ENCODE measurements around the gene ADAMTSL4.

Gene ADAMTSL4

GRCh38 chr1:150537732-150538684, 11.2 kb upstream of the ADAMTSL4 start:
- no peak for ATAC-seq (replicated peaks; ENCODE audit: extremely low read depth, poor library complexity, severe bottlenecking)
- peaks cover 25% of the 10 kb centered on the region for H3K27me3 Mint-ChIP-seq
- H3K27ac Mint-ChIP-seq (ENCODE audit: low read depth): no peak overlapping the region
- H3K36me3 Mint-ChIP-seq (ENCODE audit: insufficient read depth): peaks cover 3% of the 10 kb centered on the region
- H3K4me3 Mint-ChIP-seq: no peak overlapping the region
- no peaks in the 10 kb centered on the region for H3K9me3 Mint-ChIP-seq
- no peaks in the 10 kb centered on the region for H3K4me1 Mint-ChIP-seq
- DNase-seq (ENCODE audit: low spot score in 2 of 2): no peak

GRCh38 chr1:150543500-150544143, 5.6 kb upstream of the ADAMTSL4 start:
- DNase-seq (ENCODE audit: low spot score in 2 of 2): no peak
- H3K36me3 Mint-ChIP-seq (ENCODE audit: insufficient read depth): peaks cover 3% of the 10 kb centered on the region
- no peaks in the 10 kb centered on the region for H3K4me1 Mint-ChIP-seq
- H3K27ac Mint-ChIP-seq (ENCODE audit: low read depth): no peak overlapping the region
- no peak for ATAC-seq (replicated peaks; ENCODE audit: extremely low read depth, poor library complexity, severe bottlenecking)
- no peak overlapping the region for H3K4me3 Mint-ChIP-seq
- no peaks in the 10 kb centered on the region for H3K9me3 Mint-ChIP-seq
- H3K27me3 Mint-ChIP-seq: peaks cover 42% of the 10 kb centered on the region

GRCh38 chr1:150544204-150544603, 5.0 kb upstream of the ADAMTSL4 start:
- Mint-ChIP-seq H3K4me1 (no peaks in the 10 kb centered on the region), H3K36me3 (ENCODE audit: insufficient read depth) (peaks cover 3% of the 10 kb centered on the region), H3K4me3 (no peak overlapping the region), H3K9me3 (no peaks in the 10 kb centered on the region), H3K27ac (ENCODE audit: low read depth) (no peak overlapping the region), H3K27me3 (peaks cover 37% of the 10 kb centered on the region)
- DNase-seq (ENCODE audit: low spot score in 2 of 2) (no peak), ATAC-seq (replicated peaks; ENCODE audit: extremely low read depth, poor library complexity, severe bottlenecking) (no peak)

GRCh38 chr1:150545486-150546032, 3.6 kb upstream of the ADAMTSL4 start:
- peaks cover 31% of the 10 kb centered on the region for H3K27me3 Mint-ChIP-seq
- no peaks in the 10 kb centered on the region for H3K9me3 Mint-ChIP-seq
- ATAC-seq (replicated peaks; ENCODE audit: extremely low read depth, poor library complexity, severe bottlenecking): no peak
- H3K36me3 Mint-ChIP-seq (ENCODE audit: insufficient read depth): peaks cover 5% of the 10 kb centered on the region
- DNase-seq (ENCODE audit: low spot score in 2 of 2): no peak
- H3K4me3 Mint-ChIP-seq: no peak overlapping the region
- no peak overlapping the region for H3K27ac Mint-ChIP-seq (ENCODE audit: low read depth)
- H3K4me1 Mint-ChIP-seq: peaks cover 8% of the 10 kb centered on the region

GRCh38 chr1:150546294-150546937, 2.8 kb upstream of the ADAMTSL4 start:
- ATAC-seq (replicated peaks; ENCODE audit: extremely low read depth, poor library complexity, severe bottlenecking): no peak
- H3K9me3 Mint-ChIP-seq: no peaks in the 10 kb centered on the region
- H3K4me3 Mint-ChIP-seq: no peak overlapping the region
- DNase-seq (ENCODE audit: low spot score in 2 of 2): no peak
- H3K4me1 Mint-ChIP-seq: peaks cover 16% of the 10 kb centered on the region
- peaks cover 31% of the 10 kb centered on the region for H3K27me3 Mint-ChIP-seq
- no peak overlapping the region for H3K27ac Mint-ChIP-seq (ENCODE audit: low read depth)
- peaks cover 4% of the 10 kb centered on the region for H3K36me3 Mint-ChIP-seq (ENCODE audit: insufficient read depth)

- ATAC-seq (replicated peaks; ENCODE audit: extremely low read depth, poor library complexity, severe bottlenecking) (no peak), DNase-seq (ENCODE audit: low spot score in 2 of 2) (no peak)
- no peak overlapping the region for H3K27ac Mint-ChIP-seq (ENCODE audit: low read depth)
- H3K4me1 Mint-ChIP-seq: peaks cover 26% of the 10 kb centered on the region
- H3K27me3 Mint-ChIP-seq: peaks cover 20% of the 10 kb centered on the region
- no peaks in the 10 kb centered on the region for H3K9me3 Mint-ChIP-seq
- peaks cover 4% of the 10 kb centered on the region for H3K36me3 Mint-ChIP-seq (ENCODE audit: insufficient read depth)
- H3K4me3 Mint-ChIP-seq: peak overlapping the region; percentile 73
Measured at GRCh38 chr1:150548324-150548631, 930 bp upstream of the ADAMTSL4 start.

GRCh38 chr1:150549496-150550221, 451 bp downstream of the ADAMTSL4 start:
- ATAC-seq (replicated peaks; ENCODE audit: extremely low read depth, poor library complexity, severe bottlenecking): no peak
- Mint-ChIP-seq H3K9me3 (no peaks in the 10 kb centered on the region), H3K4me1 (peaks cover 26% of the 10 kb centered on the region), H3K4me3 (peak overlapping the region; percentile 80), H3K27ac (ENCODE audit: low read depth) (peak overlapping the region; percentile 69), H3K27me3 (peaks cover 20% of the 10 kb centered on the region), H3K36me3 (ENCODE audit: insufficient read depth) (peaks cover 8% of the 10 kb centered on the region)
- DNase-seq (ENCODE audit: low spot score in 2 of 2): no peak

- no peak overlapping the region for H3K27ac Mint-ChIP-seq (ENCODE audit: low read depth)
- no peak for ATAC-seq (replicated peaks; ENCODE audit: extremely low read depth, poor library complexity, severe bottlenecking)
- H3K36me3 Mint-ChIP-seq (ENCODE audit: insufficient read depth): peaks cover 11% of the 10 kb centered on the region
- no peak for DNase-seq (ENCODE audit: low spot score in 2 of 2)
- H3K4me3 Mint-ChIP-seq: no peak overlapping the region
- peaks cover 26% of the 10 kb centered on the region for H3K4me1 Mint-ChIP-seq
- H3K9me3 Mint-ChIP-seq: no peaks in the 10 kb centered on the region
- peaks cover 16% of the 10 kb centered on the region for H3K27me3 Mint-ChIP-seq
Measured at GRCh38 chr1:150550222-150551050, 1.2 kb downstream of the ADAMTSL4 start.

- H3K4me3 Mint-ChIP-seq: no peak overlapping the region
- no peak overlapping the region for H3K27ac Mint-ChIP-seq (ENCODE audit: low read depth)
- ATAC-seq (replicated peaks; ENCODE audit: extremely low read depth, poor library complexity, severe bottlenecking): no peak
Measured at GRCh38 chr1:150551051-150551783, 2.0 kb downstream of the ADAMTSL4 start.

GRCh38 chr1:150551784-150552127, 2.5 kb downstream of the ADAMTSL4 start:
- Mint-ChIP-seq H3K27ac (ENCODE audit: low read depth) (no peak overlapping the region), H3K4me1 (peaks cover 31% of the 10 kb centered on the region), H3K9me3 (no peaks in the 10 kb centered on the region), H3K27me3 (peaks cover 3% of the 10 kb centered on the region), H3K4me3 (no peak overlapping the region), H3K36me3 (ENCODE audit: insufficient read depth) (peaks cover 11% of the 10 kb centered on the region)
- ATAC-seq (replicated peaks; ENCODE audit: extremely low read depth, poor library complexity, severe bottlenecking): no peak
- DNase-seq (ENCODE audit: low spot score in 2 of 2): no peak

More at GRCh38 chr1:150551051-150551783, 2.0 kb downstream of the ADAMTSL4 start:
- peaks cover 8% of the 10 kb centered on the region for H3K27me3 Mint-ChIP-seq
- no peak for DNase-seq (ENCODE audit: low spot score in 2 of 2)
- H3K9me3 Mint-ChIP-seq: no peaks in the 10 kb centered on the region
- H3K4me1 Mint-ChIP-seq: peaks cover 31% of the 10 kb centered on the region
- H3K36me3 Mint-ChIP-seq (ENCODE audit: insufficient read depth): peaks cover 11% of the 10 kb centered on the region

All from central memory CD8-positive, alpha-beta T cell (primary cell).